Measurements from ENCODE around the gene ADCY9.

ADCY9 gene

DNA sequence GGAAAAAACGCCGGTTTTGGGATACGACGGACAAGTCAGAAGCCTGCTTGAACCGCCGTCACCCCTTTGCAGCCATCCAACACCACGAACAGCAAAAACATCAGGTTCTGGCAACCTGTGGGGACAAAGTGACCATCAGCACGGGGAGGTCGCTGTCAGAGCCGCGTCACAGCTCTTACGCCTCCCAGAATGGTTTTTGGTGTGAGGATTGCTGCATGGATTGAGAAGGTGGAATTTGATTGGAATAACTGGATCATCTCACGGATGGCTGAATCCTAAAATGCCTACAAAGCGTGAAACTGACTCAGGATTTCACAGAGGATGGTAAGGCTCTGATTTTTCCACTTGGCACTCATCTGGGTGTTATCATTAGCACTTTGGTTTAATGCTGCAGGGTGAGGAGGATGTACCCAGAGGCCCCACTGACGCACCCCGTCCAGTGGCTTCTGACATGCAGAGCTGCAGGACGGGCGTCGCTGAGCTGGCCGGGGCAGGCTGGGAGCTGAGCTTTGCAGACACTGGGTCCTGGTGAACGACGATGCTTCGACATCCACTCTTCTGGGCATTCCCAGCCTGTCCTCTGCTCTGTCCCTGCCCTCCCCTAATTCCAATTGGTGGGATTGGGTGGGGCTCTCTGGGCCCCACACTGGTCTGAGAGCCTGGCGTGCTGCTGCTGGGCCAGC, 162.4 kb downstream of the ADCY9 start:
- CTCF ChIA-PET = interaction anchor here (1.2 kb wide), 1 partner anchor 13 kb away, joined by 4 read pairs; no protein-coding TSS in a partner anchor

DNA sequence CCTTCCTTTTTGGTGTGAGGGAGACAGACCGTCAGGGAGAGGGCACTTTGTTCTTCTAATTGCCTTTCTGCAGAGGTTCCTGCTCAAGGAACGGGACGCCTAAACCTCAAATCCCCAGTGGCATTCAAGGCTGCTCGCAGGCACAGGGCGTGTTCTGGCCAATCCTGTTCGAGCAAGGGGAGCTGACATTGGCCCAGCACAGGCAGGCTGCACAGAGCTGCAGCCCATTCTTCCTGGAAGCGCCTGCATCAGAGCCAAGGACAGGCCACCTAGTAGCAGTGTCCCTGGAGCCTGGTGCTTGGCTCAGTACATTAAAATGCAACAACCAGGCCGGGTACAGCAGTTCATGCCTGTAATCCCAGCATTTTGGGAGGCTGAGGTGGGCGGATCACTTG, 163.5 kb downstream of the ADCY9 start:
- no peak for TF ChIP-seq ZNF140 (tag by site-specific recombination; IDR thresholded peaks at IDR 0.05)
- TF ChIP-seq, protein P1, sequence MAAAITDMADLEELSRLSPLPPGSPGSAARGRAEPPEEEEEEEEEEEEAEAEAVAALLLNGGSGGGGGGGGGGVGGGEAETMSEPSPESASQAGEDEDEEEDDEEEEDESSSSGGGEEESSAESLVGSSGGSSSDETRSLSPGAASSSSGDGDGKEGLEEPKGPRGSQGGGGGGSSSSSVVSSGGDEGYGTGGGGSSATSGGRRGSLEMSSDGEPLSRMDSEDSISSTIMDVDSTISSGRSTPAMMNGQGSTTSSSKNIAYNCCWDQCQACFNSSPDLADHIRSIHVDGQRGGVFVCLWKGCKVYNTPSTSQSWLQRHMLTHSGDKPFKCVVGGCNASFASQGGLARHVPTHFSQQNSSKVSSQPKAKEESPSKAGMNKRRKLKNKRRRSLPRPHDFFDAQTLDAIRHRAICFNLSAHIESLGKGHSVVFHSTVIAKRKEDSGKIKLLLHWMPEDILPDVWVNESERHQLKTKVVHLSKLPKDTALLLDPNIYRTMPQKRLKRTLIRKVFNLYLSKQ (tag by site-specific recombination; IDR thresholded peaks at IDR 0.05; ENCODE audit: borderline replicate concordance) = no peak
- TF ChIP-seq ZNF600 (tag by site-specific recombination; IDR thresholded peaks at IDR 0.05) = peak; percentile 62
- no peak for TF ChIP-seq KLF8 (tag by site-specific recombination; IDR thresholded peaks at IDR 0.05)
- TF ChIP-seq, protein P2, sequence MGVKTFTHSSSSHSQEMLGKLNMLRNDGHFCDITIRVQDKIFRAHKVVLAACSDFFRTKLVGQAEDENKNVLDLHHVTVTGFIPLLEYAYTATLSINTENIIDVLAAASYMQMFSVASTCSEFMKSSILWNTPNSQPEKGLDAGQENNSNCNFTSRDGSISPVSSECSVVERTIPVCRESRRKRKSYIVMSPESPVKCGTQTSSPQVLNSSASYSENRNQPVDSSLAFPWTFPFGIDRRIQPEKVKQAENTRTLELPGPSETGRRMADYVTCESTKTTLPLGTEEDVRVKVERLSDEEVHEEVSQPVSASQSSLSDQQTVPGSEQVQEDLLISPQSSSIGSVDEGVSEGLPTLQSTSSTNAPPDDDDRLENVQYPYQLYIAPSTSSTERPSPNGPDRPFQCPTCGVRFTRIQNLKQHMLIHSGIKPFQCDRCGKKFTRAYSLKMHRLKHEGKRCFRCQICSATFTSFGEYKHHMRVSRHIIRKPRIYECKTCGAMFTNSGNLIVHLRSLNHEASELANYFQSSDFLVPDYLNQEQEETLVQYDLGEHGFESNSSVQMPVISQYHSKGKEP (tag by site-specific recombination; IDR thresholded peaks at IDR 0.05) = peak; percentile 90
- peak; percentile 29 for TF ChIP-seq SP2 (tag by site-specific recombination; IDR thresholded peaks at IDR 0.05)
- TF ChIP-seq ZNF335 (tag by site-specific recombination; conservative IDR thresholded peaks at IDR 0.05) = no peak
- TF ChIP-seq MZF1 (tag by site-specific recombination; IDR thresholded peaks at IDR 0.05; ENCODE audit: borderline replicate concordance) = peak; percentile 98; the same call in 1 of the 2 replicates
- peak; percentile 68 for TF ChIP-seq ZBTB17 (tag by site-specific recombination; IDR thresholded peaks at IDR 0.05)
- no peak for TF ChIP-seq MEIS1 (CRISPR knock-in tag; IDR thresholded peaks at IDR 0.05; ENCODE audit: borderline replicate concordance)
- TF ChIP-seq, protein P3, sequence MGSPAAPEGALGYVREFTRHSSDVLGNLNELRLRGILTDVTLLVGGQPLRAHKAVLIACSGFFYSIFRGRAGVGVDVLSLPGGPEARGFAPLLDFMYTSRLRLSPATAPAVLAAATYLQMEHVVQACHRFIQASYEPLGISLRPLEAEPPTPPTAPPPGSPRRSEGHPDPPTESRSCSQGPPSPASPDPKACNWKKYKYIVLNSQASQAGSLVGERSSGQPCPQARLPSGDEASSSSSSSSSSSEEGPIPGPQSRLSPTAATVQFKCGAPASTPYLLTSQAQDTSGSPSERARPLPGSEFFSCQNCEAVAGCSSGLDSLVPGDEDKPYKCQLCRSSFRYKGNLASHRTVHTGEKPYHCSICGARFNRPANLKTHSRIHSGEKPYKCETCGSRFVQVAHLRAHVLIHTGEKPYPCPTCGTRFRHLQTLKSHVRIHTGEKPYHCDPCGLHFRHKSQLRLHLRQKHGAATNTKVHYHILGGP (tag by site-specific recombination; IDR thresholded peaks at IDR 0.05) = no peak
- TF ChIP-seq ZBTB8A (tag by site-specific recombination; IDR thresholded peaks at IDR 0.05) = no peak
- TF ChIP-seq, protein P4, sequence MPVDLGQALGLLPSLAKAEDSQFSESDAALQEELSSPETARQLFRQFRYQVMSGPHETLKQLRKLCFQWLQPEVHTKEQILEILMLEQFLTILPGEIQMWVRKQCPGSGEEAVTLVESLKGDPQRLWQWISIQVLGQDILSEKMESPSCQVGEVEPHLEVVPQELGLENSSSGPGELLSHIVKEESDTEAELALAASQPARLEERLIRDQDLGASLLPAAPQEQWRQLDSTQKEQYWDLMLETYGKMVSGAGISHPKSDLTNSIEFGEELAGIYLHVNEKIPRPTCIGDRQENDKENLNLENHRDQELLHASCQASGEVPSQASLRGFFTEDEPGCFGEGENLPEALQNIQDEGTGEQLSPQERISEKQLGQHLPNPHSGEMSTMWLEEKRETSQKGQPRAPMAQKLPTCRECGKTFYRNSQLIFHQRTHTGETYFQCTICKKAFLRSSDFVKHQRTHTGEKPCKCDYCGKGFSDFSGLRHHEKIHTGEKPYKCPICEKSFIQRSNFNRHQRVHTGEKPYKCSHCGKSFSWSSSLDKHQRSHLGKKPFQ (tag by site-specific recombination; IDR thresholded peaks at IDR 0.05) = no peak
- TF ChIP-seq ZNF211 (tag by site-specific recombination; IDR thresholded peaks at IDR 0.05; ENCODE audit: low read depth) = no peak
- no peak for TF ChIP-seq ZNF549 (tag by site-specific recombination; IDR thresholded peaks at IDR 0.05)
- no peak for TF ChIP-seq PRDM1 (tag by site-specific recombination; IDR thresholded peaks at IDR 0.05)
- H3K4me1 ChIP-seq (ENCODE audit: control insufficient read depth, insufficient read depth, low read length) = no peaks in the 10 kb centered on the region
- no peaks in the 10 kb centered on the region for H3K36me3 ChIP-seq (ENCODE audit: control insufficient read depth in 2 of 2, insufficient read depth in 1 of 2, low read length in 2 of 2)
- H3K4me3 ChIP-seq (ENCODE audit: low read depth, low read length) = no peak overlapping the region
- no peak overlapping the region for H3K27ac ChIP-seq (ENCODE audit: extremely low read depth, low read depth, low read length)
- ChIA-PET POLR2A (no interaction called here), CTCF (interaction anchor here (0.6 to 2.0 kb wide), 2 partner anchors 14 to 30 kb away, joined by 3 to 9 read pairs; no protein-coding TSS in a partner anchor)
- no peaks in the 10 kb centered on the region for H3K9me3 ChIP-seq (ENCODE audit: control insufficient read depth, insufficient read depth, low read depth, low read length)

More for the DNA sequence above, 162.4 kb downstream of the ADCY9 start:
- no peaks in the 10 kb centered on the region for H3K9me3 ChIP-seq (ENCODE audit: control insufficient read depth, insufficient read depth, low read depth, low read length)
- no peaks in the 10 kb centered on the region for H3K36me3 ChIP-seq (ENCODE audit: control insufficient read depth in 2 of 2, insufficient read depth in 1 of 2, low read length in 2 of 2)
- H3K4me1 ChIP-seq (ENCODE audit: control insufficient read depth, insufficient read depth, low read length) = no peaks in the 10 kb centered on the region
- no peak overlapping the region for H3K4me3 ChIP-seq (ENCODE audit: low read depth, low read length)
- no peak overlapping the region for H3K27ac ChIP-seq (ENCODE audit: extremely low read depth, low read depth, low read length)
- no peak for TF ChIP-seq ZNF266 (tag by site-specific recombination; IDR thresholded peaks at IDR 0.05; ENCODE audit: low read depth)
- no peak for TF ChIP-seq ZNF707 (tag by site-specific recombination; IDR thresholded peaks at IDR 0.05)
- no peak for TF ChIP-seq BCL11B (tag by site-specific recombination; IDR thresholded peaks at IDR 0.05; ENCODE audit: low read depth)
- no peak for TF ChIP-seq ZNF184 (tag by site-specific recombination; IDR thresholded peaks at IDR 0.05)
- TF ChIP-seq TRIM28 (IDR thresholded peaks at IDR 0.05; ENCODE audit: borderline replicate concordance, low read length) = no peak
- 0 out of 2 replicates have a peak, but pooled peaks have one; percentile 0 for TF ChIP-seq SCRT2 (tag by site-specific recombination; IDR thresholded peaks at IDR 0.05)
- POLR2A ChIA-PET = no interaction called here
